D721Med (cell line): ENCODE results near the gene CCNI2.

Experiments
- DNase-seq: peaks from one replicate; pipeline ENCODE4 v3.0.0; 2011; ENCODE audit warnings: low spot score; ENCODE audit not compliant: insufficient read length
- FAIRE-seq: peaks from 2 replicates; lab custom pipeline; 2011; peaks lifted over from hg19 to GRCh38; lab: Jason Lieb, UNC
- CTCF ChIP-seq: IDR thresholded peaks from 2 replicates; pipeline ENCODE4 v1.5.1; 2012; ENCODE audit warnings: mild to moderate bottlenecking, control low read depth; ENCODE audit not compliant: insufficient read depth; ENCODE audit errors: missing control alignments

The CCNI2 gene

DNA sequence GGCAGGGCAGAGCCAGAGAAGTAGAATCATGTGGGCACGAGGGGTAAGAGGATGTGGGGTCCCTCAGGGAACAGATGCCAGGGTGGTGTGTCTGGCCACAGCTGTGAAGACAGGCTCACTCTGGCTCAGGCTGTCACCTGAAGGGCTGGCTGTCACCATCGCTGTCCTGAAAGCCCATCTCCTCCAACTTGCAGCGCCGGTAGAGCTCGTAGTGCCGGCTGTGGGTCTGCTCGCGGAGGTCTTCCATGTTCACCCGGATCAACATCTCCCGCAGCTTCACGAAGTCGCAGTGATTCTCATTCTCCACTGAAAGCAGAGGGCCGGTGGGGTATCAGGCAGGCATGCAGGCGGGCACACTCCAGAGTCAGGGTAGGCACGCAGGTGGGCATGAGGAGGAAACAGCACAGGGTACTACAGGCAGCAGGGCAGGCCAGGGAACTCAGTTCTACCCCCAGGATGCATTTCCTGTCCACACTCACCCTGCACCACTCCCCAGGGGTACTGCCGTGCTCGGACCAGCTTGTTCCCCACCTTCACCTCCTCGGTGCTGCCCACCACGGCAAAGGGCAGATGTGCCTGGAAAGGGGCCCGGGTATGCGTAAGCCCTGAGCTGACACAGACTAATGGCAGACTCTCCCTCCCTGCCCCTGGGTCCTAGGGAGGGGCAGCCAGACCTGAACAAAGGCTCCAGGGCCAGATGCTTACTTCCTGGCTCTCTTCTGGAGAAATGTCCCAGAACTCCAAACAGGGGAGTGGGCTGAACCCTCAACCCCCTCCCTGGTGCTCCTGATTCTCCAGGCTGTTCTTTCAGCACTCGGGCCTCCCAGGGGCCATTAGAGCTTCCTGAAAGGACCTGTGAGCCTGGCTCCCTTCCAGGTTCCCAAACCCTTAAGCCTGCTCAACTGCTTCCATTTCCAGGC lies 14.4 kb downstream of the CCNI2 start:
- DNase-seq (no peak), FAIRE-seq (no peak)
- no peak for TF ChIP-seq CTCF

- no peak for TF ChIP-seq CTCF
- FAIRE-seq (no peak), DNase-seq (no peak)
These were observed 15.2 kb downstream of the CCNI2 start for GRCh38 chr5:132762246-132763000.

DNA sequence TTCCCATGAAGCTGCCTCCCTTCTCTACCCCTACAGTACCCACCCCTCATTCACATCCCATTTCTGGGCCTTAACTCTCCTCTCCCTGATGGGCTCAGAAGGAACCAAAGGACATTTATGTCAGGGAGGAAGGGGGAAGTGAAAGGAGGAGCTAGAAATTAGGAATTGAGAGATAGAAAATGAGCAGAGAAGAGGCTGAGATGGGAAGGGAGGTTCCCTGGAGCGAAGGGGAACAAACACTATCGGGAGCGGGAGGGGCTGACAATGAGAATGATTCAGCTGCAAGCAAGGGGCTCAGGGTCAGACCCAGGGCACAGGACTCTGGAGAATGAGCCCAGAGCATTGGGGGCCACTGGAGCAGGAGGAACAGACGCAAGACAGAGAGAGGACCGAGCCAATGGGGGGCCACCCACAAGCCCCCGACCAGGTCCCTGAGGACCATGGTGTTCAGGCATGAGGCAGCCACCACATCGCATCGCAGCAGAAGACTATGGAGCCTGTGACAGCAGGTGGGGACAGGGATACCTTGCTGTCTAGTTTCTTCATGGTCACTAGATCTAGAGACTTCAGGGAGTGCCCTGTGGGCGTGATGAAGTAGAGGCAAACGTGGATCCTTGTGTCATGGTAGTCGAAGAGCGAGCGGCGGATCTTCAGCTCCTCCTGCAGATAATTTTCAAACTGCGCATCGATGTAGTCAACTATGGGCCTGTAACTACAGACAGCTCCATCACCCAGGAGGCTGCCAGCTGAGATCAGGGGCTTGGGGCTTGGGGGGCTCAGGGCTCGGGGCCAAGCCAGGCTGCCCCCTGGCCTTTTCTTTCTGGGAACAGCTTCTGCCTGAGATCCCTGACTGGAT lies 16.2 kb downstream of the CCNI2 start:
- no peak for FAIRE-seq

DNA sequence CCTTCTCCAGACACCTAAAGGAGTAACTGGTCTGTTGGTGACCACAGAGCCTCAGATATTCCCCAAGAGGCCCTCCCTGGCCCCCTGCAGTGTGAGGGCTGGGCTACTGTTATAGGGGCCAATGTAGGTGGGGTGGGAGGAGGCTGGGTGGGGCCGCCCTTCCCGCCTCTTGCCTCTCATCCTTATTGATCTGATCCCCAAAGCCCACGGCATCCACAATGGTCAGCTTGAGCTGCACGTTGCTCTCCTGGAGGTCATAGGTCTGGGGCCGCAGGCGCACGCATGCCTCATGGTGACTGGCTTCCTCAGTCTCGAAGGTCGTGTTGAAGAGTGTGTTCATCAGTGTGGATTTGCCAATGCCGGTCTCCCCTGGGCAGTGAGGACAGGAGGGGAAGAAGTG lies 16.8 kb downstream of the CCNI2 start:
- FAIRE-seq (no peak), DNase-seq (no peak)
- no peak for TF ChIP-seq CTCF

More for the DNA sequence above, 16.2 kb downstream of the CCNI2 start:
- TF ChIP-seq CTCF, result no peak
- DNase-seq, result no peak

DNA sequence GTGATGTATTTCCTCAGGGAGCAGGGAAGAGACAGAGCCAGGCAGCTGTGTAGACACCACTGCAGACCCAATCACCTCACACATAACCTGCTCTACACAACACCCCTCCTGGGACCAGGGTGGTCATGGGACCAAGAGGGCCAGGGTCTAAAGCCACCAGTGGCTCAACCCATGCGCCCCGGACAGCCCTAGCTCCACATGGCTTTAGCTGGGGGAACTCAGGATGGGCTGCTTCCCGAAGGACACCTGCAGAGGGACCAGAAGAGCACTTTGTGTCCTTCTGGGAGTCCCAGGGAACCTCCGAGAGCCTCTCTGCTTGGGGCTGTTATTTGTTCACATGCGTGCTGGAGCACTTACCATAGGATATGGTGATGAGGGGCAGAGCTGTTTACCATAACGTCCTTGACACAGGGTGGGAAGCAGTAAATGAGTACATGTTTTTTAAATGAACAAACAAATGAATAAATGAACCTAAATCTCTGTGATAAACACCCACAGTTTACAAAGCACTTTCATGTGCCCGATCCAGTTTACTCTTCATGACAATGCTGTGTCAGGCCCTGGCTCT lies 17.5 kb downstream of the CCNI2 start:
- no peak for TF ChIP-seq CTCF
- no peak for FAIRE-seq
- DNase-seq, result no peak

DNA sequence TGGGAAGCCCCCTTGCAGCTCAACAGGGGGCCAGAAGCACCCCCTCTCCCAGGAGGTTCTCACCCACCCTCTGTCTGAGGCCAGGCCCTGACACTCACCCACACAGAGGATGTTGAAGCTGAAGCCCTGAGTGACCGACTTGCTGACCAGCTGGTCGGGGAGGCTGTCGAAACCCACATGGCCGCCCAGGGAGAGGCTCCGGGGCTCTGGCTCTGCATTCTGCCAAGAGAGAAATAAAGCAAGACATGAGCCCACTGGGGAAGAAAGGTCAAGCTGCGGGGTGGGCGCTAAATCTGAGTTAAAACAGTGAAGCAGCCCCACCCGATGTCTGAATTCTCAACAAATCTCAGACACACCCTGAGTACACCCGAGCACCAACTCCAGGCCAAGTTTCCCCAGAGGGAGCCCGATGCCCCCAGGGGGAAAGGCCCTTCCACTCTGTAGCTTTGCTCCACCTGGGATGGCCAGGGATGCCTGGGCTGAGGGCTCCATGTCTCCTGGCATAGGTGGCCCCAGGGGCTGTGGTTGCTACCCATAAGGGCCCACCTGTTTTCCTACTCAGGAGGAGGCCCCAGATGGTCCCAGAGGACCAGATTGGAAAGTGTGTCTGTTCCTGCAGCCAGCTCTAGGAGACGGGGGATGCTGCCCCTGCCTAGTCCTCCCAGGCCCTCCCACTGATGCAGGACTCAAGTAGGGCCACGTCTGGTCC lies 18.2 kb downstream of the CCNI2 start:
- FAIRE-seq (no peak), DNase-seq (no peak)
- TF ChIP-seq CTCF, result no peak
